Pancreas (tissue), 10 donors: ENCODE results near the gene PTPN1. TPM values are rescaled to one million over a fixed set of nuclear protein-coding genes. Genes with fewer than 3 reads are reported as not detected.

ENCODE experiments used
- ATAC-seq, 4 donors: fragments of 200-7000 bp; cut with Tn5 transposase; one replicate each; pipeline versions ENCODE4 v1.8.0 to v1.9.1; 2020; ENCODE audit warnings: mild to moderate bottlenecking in 4 of 4, moderate library complexity in 4 of 4
- DNase-seq, 6 donors: peaks; one replicate each; pipeline ENCODE4 v3.0.0-alpha.2; 2020
- FAIRE-seq: peaks from 2 replicates; lab custom pipeline; 2012; peaks lifted over from hg19 to GRCh38; lab: Jason Lieb, UNC
- H3K27ac ChIP-seq, 4 donors: fragments of 200-600 bp; sonication (generic); 1 replicate in 3 of 4; 2 replicates in 1 of 4; pipeline versions ENCODE4 v1.5.0 to v1.8.0; 2020
- H3K27me3 ChIP-seq, 4 donors: fragments of 200-600 bp; one replicate each; pipeline ENCODE4 v1.8.0; 2021
- H3K36me3 ChIP-seq, 3 donors: fragments of 200-600 bp; sonication (generic) in 1 of 3; one replicate each; pipeline versions ENCODE4 v1.5.0 to v1.8.0; 2020 to 2021
- H3K4me1 ChIP-seq, 3 donors: fragments of 200-600 bp; one replicate each; pipeline ENCODE4 v1.8.0; 2021
- H3K4me3 ChIP-seq, 4 donors: fragments of 200-600 bp; sonication (generic) in 2 of 4; one replicate each; pipeline versions ENCODE4 v1.5.0 to v1.8.0; 2020 to 2021
- H3K9me3 ChIP-seq, 4 donors: fragments of 200-600 bp; one replicate each; pipeline ENCODE4 v1.8.0; 2021
- CTCF ChIP-seq, 4 donors: fragments of 200-600 bp; sonication (generic) in 3 of 4; IDR thresholded peaks; one replicate each; pipeline versions ENCODE4 v1.5.0 to v1.8.0; 2021; ENCODE audit warnings: antibody characterized with exemption in 4 of 4
- WGBS, 2 donors: extraction: QIAGEN DNeasy Blood & Tissue Kit; methylation state at CpG; one replicate each; pipeline ENCODE4 v1.1.7; 2013; 5-methylcytosine and 5-hydroxymethylcytosine counted together
- intact Hi-C, 3 donors: fragments of 100-400 bp; cut with DNase I; formaldehyde crosslinking; loops; one replicate each; pipeline versions ENCODE4 v1.11.1 to v1.14.2; 2022
- polyA plus RNA-seq, 2 donors: library from polyadenylated mRNA; stranded (reverse); fragments of 200-250 nt; gene quantifications; one replicate each; pipeline ENCODE4 v1.2.3, GENCODE V29; 2013
- total RNA-seq, 6 donors: library from RNA; stranded (reverse); fragmentation: NEBNext Ultra II Directional in 4 of 6; extraction: Animal tissue kit (Norgen Biotek cat#: 25700) in 4 of 6; gene quantifications; one replicate each; pipeline versions ENCODE4 v1.2.1 to v1.2.4, GENCODE V29; 2021 to 2023
- donor health status: healthy with polysubstance abuse.
- donor health status: DM: no; HTN: no; CAD: no; lungs with moderate emphysema.
- donor health status: DM: no; HTN: no; CAD: no.
- donor health status: control.
- donor health status: control.
- donor health status: Bipolar disorder and iron deficiency.
- donor health status: DM: yes; HTN: yes; CAD: no.
- donor health status: DM: no; HTN: no; CAD: no.
- donor health status: DM: no; HTN: no; CAD: no.
- donor health status: DM: yes; HTN: yes; CAD: no.

The PTPN1 gene
- total and polyA plus RNA-seq, 8 donors = 6.0 to 12.4 (median 8.6) TPM

- H3K4me1 ChIP-seq = peaks cover 0 to 11% (median 5%) of the 10 kb centered on the region in 3 donors
- FAIRE-seq (no peak), ATAC-seq (no peak), DNase-seq (no peak)
- no peak overlapping the region for H3K27ac ChIP-seq
- no peaks in the 10 kb centered on the region for H3K36me3 ChIP-seq
- no peak overlapping the region for H3K4me3 ChIP-seq
- H3K9me3 ChIP-seq = no peaks in the 10 kb centered on the region
- intact Hi-C loops = no loop called here
- WGBS, 2 donors = 78% methylated on average over 5 of the region's 5 CpGs
- TF ChIP-seq CTCF (IDR thresholded peaks at IDR 0.05) = no peak
- no peaks in the 10 kb centered on the region for H3K27me3 ChIP-seq
Observed at GRCh38 chr20:50543326-50543725, 33.1 kb downstream of the PTPN1 start.

GRCh38 chr20:50545126-50545525 is 34.9 kb downstream of the PTPN1 start:
- TF ChIP-seq CTCF (IDR thresholded peaks at IDR 0.05) = no peak
- Histone ChIP-seq H3K36me3 (no peaks in the 10 kb centered on the region), H3K9me3 (no peaks in the 10 kb centered on the region), H3K27ac (no peak overlapping the region), H3K27me3 (no peaks in the 10 kb centered on the region), H3K4me1 (peaks cover 0 to 11% (median 0%) of the 10 kb centered on the region in 3 donors), H3K4me3 (no peak overlapping the region)
- ATAC-seq (no peak), FAIRE-seq (no peak), DNase-seq (no peak)
- 92 to 96% methylated on average over 5 of the region's 5 CpGs for WGBS, 2 donors
- intact Hi-C loops = no loop called here

GRCh38 chr20:50546729-50547314 is 36.6 kb downstream of the PTPN1 start:
- no peaks in the 10 kb centered on the region for H3K9me3 ChIP-seq
- ATAC-seq (peak in 3 of 4 donors; percentile 53 to 70 (median 59)), DNase-seq (no peak), FAIRE-seq (no peak)
- 66 to 68% methylated on average over 5 of the region's 5 CpGs for WGBS, 2 donors
- peaks cover 0 to 11% (median 0%) of the 10 kb centered on the region in 3 donors for H3K4me1 ChIP-seq
- H3K27ac ChIP-seq = no peak overlapping the region
- no peak for TF ChIP-seq CTCF (IDR thresholded peaks at IDR 0.05)
- H3K36me3 ChIP-seq = no peaks in the 10 kb centered on the region
- H3K4me3 ChIP-seq = no peak overlapping the region
- no peaks in the 10 kb centered on the region for H3K27me3 ChIP-seq
- intact Hi-C loops = no loop called here

DNA sequence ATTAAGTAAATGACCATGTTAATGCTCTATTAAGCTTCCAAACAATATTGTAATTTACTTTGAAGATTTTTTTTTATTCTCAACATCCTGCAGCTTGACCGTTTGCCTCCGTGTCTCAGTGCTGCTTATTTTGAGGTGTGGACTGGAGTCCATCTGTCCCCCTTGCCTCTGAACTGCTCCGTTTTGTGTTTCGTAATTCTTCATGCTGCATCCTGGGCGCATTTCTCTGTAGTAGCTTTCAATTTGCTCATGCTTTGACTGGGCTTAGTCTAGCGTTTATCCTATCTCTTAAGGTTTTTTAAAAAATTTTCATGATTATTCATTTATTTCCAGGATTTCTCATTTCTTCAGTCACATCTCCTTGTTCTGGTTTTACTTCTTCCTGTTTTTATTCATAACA is 37.8 kb downstream of the PTPN1 start:
- Histone ChIP-seq H3K36me3 (no peaks in the 10 kb centered on the region), H3K4me1 (peaks cover 0 to 8% (median 0%) of the 10 kb centered on the region in 3 donors), H3K9me3 (no peaks in the 10 kb centered on the region), H3K27me3 (no peaks in the 10 kb centered on the region), H3K4me3 (no peak overlapping the region), H3K27ac (no peak overlapping the region)
- no peak for DNase-seq
- TF ChIP-seq CTCF (IDR thresholded peaks at IDR 0.05) = no peak
- no peak for FAIRE-seq
- no peak for ATAC-seq
- 86 to 91% methylated on average over 6 of the region's 6 CpGs for WGBS, 2 donors
- intact Hi-C loops = no loop called here

DNA sequence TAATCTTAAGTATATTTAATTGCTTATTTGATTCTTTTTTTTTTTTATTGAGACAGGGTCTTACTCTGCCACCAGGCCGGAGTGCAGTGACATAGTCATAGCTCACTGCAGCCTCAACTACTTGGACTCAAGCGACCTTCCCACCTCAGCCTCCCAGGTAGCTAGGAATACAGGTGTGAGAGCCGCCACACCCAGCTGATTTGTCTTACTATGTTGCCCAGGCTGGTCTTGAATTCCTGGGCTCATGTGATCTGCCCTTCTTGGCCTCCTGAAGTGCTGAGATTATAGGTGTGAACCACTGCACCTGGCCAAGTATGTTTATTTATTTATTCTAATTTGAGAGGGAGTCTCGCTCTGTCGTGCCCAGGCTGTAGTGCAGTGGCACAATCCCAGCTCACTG is 38.2 kb downstream of the PTPN1 start:
- intact Hi-C loops = no loop called here
- no peaks in the 10 kb centered on the region for H3K27me3 ChIP-seq
- no peaks in the 10 kb centered on the region for H3K9me3 ChIP-seq
- peak in 1 of 4 donors; percentile 36 for ATAC-seq
- peaks cover 0 to 8% (median 0%) of the 10 kb centered on the region in 3 donors for H3K4me1 ChIP-seq
- H3K27ac ChIP-seq = no peak overlapping the region
- no peak for DNase-seq
- no peak for TF ChIP-seq CTCF (IDR thresholded peaks at IDR 0.05)
- no peak for FAIRE-seq
- no peaks in the 10 kb centered on the region for H3K36me3 ChIP-seq
- WGBS, 2 donors = 65 to 69% methylated on average over 5 of the region's 5 CpGs
- H3K4me3 ChIP-seq = no peak overlapping the region
